ENCODE data around the gene DNLZ. TPM values are rescaled to one million over a fixed set of nuclear protein-coding genes. Genes with fewer than 3 reads are reported as not detected.

DNLZ gene
- total and polyA plus RNA-seq, 10 of the 15 experiments (the other 5 are each of a cell fraction or from before 2014, with no cell fraction given): 0.66 to 29.7 (median 14.7) TPM; not detected in 1

- CTCF ChIA-PET: no interaction called here
- in situ Hi-C loops (cut with MboI): no loop called here
- no peak overlapping the region for H2AFZ ChIP-seq (ENCODE audit: control insufficient read depth, low read depth, low read length)
Measured at GRCh38 chr9:136331030-136331429, 32.5 kb downstream of the DNLZ start.

More at GRCh38 chr9:136331030-136331429, 32.5 kb downstream of the DNLZ start:
- POLR2A ChIA-PET: no interaction called here
- H3K4me1 ChIP-seq (ENCODE audit: control insufficient read depth, insufficient read depth, low read length): no peaks in the 10 kb centered on the region
- intact Hi-C loops (cut with micrococcal nuclease; ENCODE audit: unreplicated experiment): no loop called here
- H3K79me2 ChIP-seq (ENCODE audit: control insufficient read depth, insufficient read depth, low read length): no peaks in the 10 kb centered on the region
- H3K9ac ChIP-seq (ENCODE audit: control insufficient read depth, insufficient read depth, low read length): no peak overlapping the region
- WGBS (ENCODE audit: insufficient coverage, insufficient replicate concordance, low lambda C conversion rate, missing lambda C conversion rate): 36% methylated on average over 12 of the region's 15 CpGs
- H3K4me3 ChIP-seq: no peak overlapping the region
- ATAC-seq (no peak), FAIRE-seq (no peak), DNase-seq (ENCODE audit: low read depth, low spot score) (no peak)
- H3K36me3 ChIP-seq (ENCODE audit: control insufficient read depth in 2 of 2, insufficient read depth in 2 of 2, low read length in 1 of 2): no peaks in the 10 kb centered on the region
- H3K9me3 ChIP-seq (replicated peaks; ENCODE audit: control insufficient read depth, insufficient read depth, low read length): no peaks in the 10 kb centered on the region
- H3K27me3 ChIP-seq (replicated peaks in 1 of 2; ENCODE audit: control insufficient read depth in 2 of 2, insufficient read depth in 2 of 2, low read length in 1 of 2): peaks cover 7 to 8% of the 10 kb centered on the region in 2 experiments; a peak in 3 of 4 replicates
- TF ChIP-seq PAX8 (IDR thresholded peaks at IDR 0.05): no peak
- TF ChIP-seq RCOR1 (conservative IDR thresholded peaks at IDR 0.05; ENCODE audit: low read depth, low read length): no peak
- TF ChIP-seq, protein P1, sequence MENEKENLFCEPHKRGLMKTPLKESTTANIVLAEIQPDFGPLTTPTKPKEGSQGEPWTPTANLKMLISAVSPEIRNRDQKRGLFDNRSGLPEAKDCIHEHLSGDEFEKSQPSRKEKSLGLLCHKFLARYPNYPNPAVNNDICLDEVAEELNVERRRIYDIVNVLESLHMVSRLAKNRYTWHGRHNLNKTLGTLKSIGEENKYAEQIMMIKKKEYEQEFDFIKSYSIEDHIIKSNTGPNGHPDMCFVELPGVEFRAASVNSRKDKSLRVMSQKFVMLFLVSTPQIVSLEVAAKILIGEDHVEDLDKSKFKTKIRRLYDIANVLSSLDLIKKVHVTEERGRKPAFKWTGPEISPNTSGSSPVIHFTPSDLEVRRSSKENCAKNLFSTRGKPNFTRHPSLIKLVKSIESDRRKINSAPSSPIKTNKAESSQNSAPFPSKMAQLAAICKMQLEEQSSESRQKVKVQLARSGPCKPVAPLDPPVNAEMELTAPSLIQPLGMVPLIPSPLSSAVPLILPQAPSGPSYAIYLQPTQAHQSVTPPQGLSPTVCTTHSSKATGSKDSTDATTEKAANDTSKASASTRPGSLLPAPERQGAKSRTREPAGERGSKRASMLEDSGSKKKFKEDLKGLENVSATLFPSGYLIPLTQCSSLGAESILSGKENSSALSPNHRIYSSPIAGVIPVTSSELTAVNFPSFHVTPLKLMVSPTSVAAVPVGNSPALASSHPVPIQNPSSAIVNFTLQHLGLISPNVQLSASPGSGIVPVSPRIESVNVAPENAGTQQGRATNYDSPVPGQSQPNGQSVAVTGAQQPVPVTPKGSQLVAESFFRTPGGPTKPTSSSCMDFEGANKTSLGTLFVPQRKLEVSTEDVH (IDR thresholded peaks at IDR 0.05; ENCODE audit: low read depth, partially characterized antibody): no peak
- no peak for TF ChIP-seq JUNB (IDR thresholded peaks at IDR 0.05)
- TF ChIP-seq, protein P2, sequence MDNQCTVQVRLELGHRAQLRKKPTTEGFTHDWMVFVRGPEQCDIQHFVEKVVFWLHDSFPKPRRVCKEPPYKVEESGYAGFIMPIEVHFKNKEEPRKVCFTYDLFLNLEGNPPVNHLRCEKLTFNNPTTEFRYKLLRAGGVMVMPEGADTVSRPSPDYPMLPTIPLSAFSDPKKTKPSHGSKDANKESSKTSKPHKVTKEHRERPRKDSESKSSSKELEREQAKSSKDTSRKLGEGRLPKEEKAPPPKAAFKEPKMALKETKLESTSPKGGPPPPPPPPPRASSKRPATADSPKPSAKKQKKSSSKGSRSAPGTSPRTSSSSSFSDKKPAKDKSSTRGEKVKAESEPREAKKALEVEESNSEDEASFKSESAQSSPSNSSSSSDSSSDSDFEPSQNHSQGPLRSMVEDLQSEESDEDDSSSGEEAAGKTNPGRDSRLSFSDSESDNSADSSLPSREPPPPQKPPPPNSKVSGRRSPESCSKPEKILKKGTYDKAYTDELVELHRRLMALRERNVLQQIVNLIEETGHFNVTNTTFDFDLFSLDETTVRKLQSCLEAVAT (IDR thresholded peaks at IDR 0.05): no peak
- no peak for TF ChIP-seq STAT3 (IDR thresholded peaks at IDR 0.05; ENCODE audit: low read depth, low read length)
- TF ChIP-seq SP1 (IDR thresholded peaks at IDR 0.05; ENCODE audit: low read depth, low read length): no peak
- TF ChIP-seq ZBED1 (IDR thresholded peaks at IDR 0.05; ENCODE audit: borderline replicate concordance): no peak
- no peak for TF ChIP-seq E2F4 (IDR thresholded peaks at IDR 0.05; ENCODE audit: low read depth, low read length)
- no peak for TF ChIP-seq ATF3 (IDR thresholded peaks at IDR 0.05; ENCODE audit: borderline replicate concordance, extremely low read depth, low read depth, low read length)
- TF ChIP-seq ESRRA (IDR thresholded peaks at IDR 0.05; ENCODE audit: low read length): no peak
- TF ChIP-seq NBN (IDR thresholded peaks at IDR 0.05): no peak
- no peak for TF ChIP-seq ZBTB40 (IDR thresholded peaks at IDR 0.05; ENCODE audit: borderline replicate concordance)
- no peak for TF ChIP-seq ELK1 (IDR thresholded peaks at IDR 0.05; ENCODE audit: low read depth, low read length)
- no peak for TF ChIP-seq TAF1 (IDR thresholded peaks at IDR 0.05; ENCODE audit: borderline replicate concordance, low read depth, low read length)
- RAD21 ChIA-PET (ENCODE audit: unreplicated experiment): interaction anchor here (0.6 kb wide), 1 partner anchor 283 kb away, joined by 3 read pairs; no protein-coding TSS in a partner anchor
- SMC1A ChIA-PET (ENCODE audit: uncharacterized antibody, unreplicated experiment): no interaction called here
- no peak overlapping the region for H3K27ac ChIP-seq (ENCODE audit: control insufficient read depth, insufficient read depth)
- no peaks in the 10 kb centered on the region for H4K20me1 ChIP-seq (ENCODE audit: control insufficient read depth, insufficient read depth)
- no TSS peak for BruUV-seq (replicated peaks)
- H3K4me2 ChIP-seq (ENCODE audit: control insufficient read depth, insufficient read depth): no peak overlapping the region

Data from GM12878 (cell line).